ENCODE data around the gene OOEP.

GRCh38 chr6:73329201-73329600, 40.5 kb downstream of the OOEP start:
- TF ChIP-seq TAF1 (IDR thresholded peaks at IDR 0.05; ENCODE audit: borderline replicate concordance, low read depth, low read length) (no peak), CTCF (IDR thresholded peaks at IDR 0.05) (no peak), SMC3 (IDR thresholded peaks at IDR 0.05; ENCODE audit: low read depth, low read length) (no peak), USF2 (IDR thresholded peaks at IDR 0.05; ENCODE audit: borderline replicate concordance, low read depth, low read length) (no peak), REST (IDR thresholded peaks at IDR 0.05; ENCODE audit: low read depth, low read length) (no peak), MEF2A (IDR thresholded peaks at IDR 0.05; ENCODE audit: borderline replicate concordance, low read depth) (no peak), CHD2 (IDR thresholded peaks at IDR 0.05; ENCODE audit: low read length, partially characterized antibody) (no peak), FOXM1 (IDR thresholded peaks at IDR 0.05; ENCODE audit: low read depth) (no peak)

Measured in SK-N-SH (cell line).